GDM1 (cell line): Measurements from ENCODE around the gene RAB3GAP2.
"Not testable (repeated sequence)": the region's sequence is repeated elsewhere in the genome, so short reads cannot be mapped to it uniquely, and the experiment has no call there.

ENCODE experiments used
- DNase-seq: peaks from one replicate; lab custom pipeline; 2025; lab: John Stamatoyannopoulos, UW

Gene RAB3GAP2

GRCh38 chr1:220290140-220290761, 18.0 kb upstream of the RAB3GAP2 start:
- DNase-seq = no peak

GRCh38 chr1:220287129-220287528, 14.9 kb upstream of the RAB3GAP2 start:
- DNase-seq = no peak

GRCh38 chr1:220283625-220284024, 11.4 kb upstream of the RAB3GAP2 start:
- no peak for DNase-seq

- no peak for DNase-seq
Measured at GRCh38 chr1:220281159-220281574, 8.9 kb upstream of the RAB3GAP2 start.

GRCh38 chr1:220280249-220280648, 8.0 kb upstream of the RAB3GAP2 start:
- DNase-seq = no peak

GRCh38 chr1:220278991-220279390, 6.7 kb upstream of the RAB3GAP2 start:
- DNase-seq = no peak

GRCh38 chr1:220275430-220275829, 3.2 kb upstream of the RAB3GAP2 start:
- DNase-seq = no peak

GRCh38 chr1:220274251-220274855, 2.1 kb upstream of the RAB3GAP2 start:
- DNase-seq = no peak

- no peak for DNase-seq
Measured at GRCh38 chr1:220272841-220273090, 513 bp upstream of the RAB3GAP2 start.

GRCh38 chr1:220271706-220272046, 577 bp downstream of the RAB3GAP2 start:
- DNase-seq = no peak

- DNase-seq = no peak
Measured at GRCh38 chr1:220269036-220269435, 3.2 kb downstream of the RAB3GAP2 start.

GRCh38 chr1:220267630-220268029, 4.6 kb downstream of the RAB3GAP2 start:
- no peak for DNase-seq

GRCh38 chr1:220260228-220260627, 12.0 kb downstream of the RAB3GAP2 start:
- not testable (repeated sequence) for DNase-seq

GRCh38 chr1:220259756-220260155, 12.5 kb downstream of the RAB3GAP2 start:
- not testable (repeated sequence) for DNase-seq

- not testable (repeated sequence) for DNase-seq
Measured at GRCh38 chr1:220256194-220256593, 16.1 kb downstream of the RAB3GAP2 start.

GRCh38 chr1:220255204-220255603, 17.0 kb downstream of the RAB3GAP2 start:
- DNase-seq = no peak

GRCh38 chr1:220253290-220253689, 19.0 kb downstream of the RAB3GAP2 start:
- not testable (repeated sequence) for DNase-seq

GRCh38 chr1:220251272-220251671, 21.0 kb downstream of the RAB3GAP2 start:
- DNase-seq = no peak

- DNase-seq = no peak
Measured at GRCh38 chr1:220250681-220251080, 21.6 kb downstream of the RAB3GAP2 start.

- DNase-seq = no peak
Measured at GRCh38 chr1:220249522-220249921, 22.7 kb downstream of the RAB3GAP2 start.

GRCh38 chr1:220248715-220249265, 23.5 kb downstream of the RAB3GAP2 start:
- DNase-seq = not testable (repeated sequence)

GRCh38 chr1:220245900-220246299, 26.4 kb downstream of the RAB3GAP2 start:
- not testable (repeated sequence) for DNase-seq

- no peak for DNase-seq
Measured at GRCh38 chr1:220243947-220244346, 28.3 kb downstream of the RAB3GAP2 start.

GRCh38 chr1:220241072-220241663, 31.1 kb downstream of the RAB3GAP2 start:
- no peak for DNase-seq
